Body of pancreas (tissue), 4 donors: ENCODE data around the gene TPST1.

Experiments used
- POLR2A ChIP-seq, 3 donors: fragments of 450-650 bp; IDR thresholded peaks; one replicate each; pipeline ENCODE4 v1.6.1; 2016; ENCODE audit warnings: antibody characterized with exemption in 3 of 3, mild to moderate bottlenecking in 2 of 3
- TF ChIP-seq, protein P1 (sequence below), 7 experiments: fragments of 450-650 bp in 4 of 7; fragments of 200-600 bp in 3 of 7; sonication (generic) in 3 of 7; IDR thresholded peaks; one replicate each; pipeline ENCODE4 v1.5.1; 2016 to 2019; ENCODE audit warnings: antibody characterized with exemption in 7 of 7

DNA sequence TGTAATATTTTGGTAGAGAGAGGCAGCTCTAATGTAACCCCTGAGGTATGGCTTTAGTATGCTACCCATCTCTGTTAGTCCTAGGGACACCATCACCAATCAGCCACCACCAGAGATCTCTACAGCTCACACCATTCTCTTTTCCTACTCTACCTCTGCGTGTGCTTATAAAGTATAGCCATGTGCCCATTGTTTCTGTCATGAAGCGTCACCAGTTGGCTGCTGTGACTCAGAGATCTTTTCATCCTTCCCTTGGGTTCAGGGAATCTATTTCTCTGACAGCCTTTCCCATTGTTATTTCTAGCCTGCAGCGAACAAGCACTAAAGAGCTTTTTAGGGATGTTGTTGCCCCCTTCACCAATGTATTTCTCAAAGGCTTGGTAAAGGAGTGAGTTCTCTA is 103.3 kb downstream of the TPST1 start:
- TF ChIP-seq, protein P1, sequence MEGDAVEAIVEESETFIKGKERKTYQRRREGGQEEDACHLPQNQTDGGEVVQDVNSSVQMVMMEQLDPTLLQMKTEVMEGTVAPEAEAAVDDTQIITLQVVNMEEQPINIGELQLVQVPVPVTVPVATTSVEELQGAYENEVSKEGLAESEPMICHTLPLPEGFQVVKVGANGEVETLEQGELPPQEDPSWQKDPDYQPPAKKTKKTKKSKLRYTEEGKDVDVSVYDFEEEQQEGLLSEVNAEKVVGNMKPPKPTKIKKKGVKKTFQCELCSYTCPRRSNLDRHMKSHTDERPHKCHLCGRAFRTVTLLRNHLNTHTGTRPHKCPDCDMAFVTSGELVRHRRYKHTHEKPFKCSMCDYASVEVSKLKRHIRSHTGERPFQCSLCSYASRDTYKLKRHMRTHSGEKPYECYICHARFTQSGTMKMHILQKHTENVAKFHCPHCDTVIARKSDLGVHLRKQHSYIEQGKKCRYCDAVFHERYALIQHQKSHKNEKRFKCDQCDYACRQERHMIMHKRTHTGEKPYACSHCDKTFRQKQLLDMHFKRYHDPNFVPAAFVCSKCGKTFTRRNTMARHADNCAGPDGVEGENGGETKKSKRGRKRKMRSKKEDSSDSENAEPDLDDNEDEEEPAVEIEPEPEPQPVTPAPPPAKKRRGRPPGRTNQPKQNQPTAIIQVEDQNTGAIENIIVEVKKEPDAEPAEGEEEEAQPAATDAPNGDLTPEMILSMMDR (IDR thresholded peaks at IDR 0.05) = no peak
- TF ChIP-seq POLR2A (IDR thresholded peaks at IDR 0.05) = no peak
